GM23248 (cell line): Measurements from ENCODE around the gene NHSL2.

Source experiments
- EZH2 ChIP-seq: fragments of 200-600 bp; sonication (generic); IDR thresholded peaks from 2 replicates; pipeline ENCODE4 v1.6.1; 2018; ENCODE audit warnings: antibody characterized with exemption, mild to moderate bottlenecking; ENCODE audit not compliant: insufficient read depth, poor library complexity, severe bottlenecking
- EZH2phosphoT487 ChIP-seq: fragments of 200-600 bp; sonication (generic); IDR thresholded peaks from 2 replicates; pipeline ENCODE4 v1.6.1; 2018; ENCODE audit warnings: antibody characterized with exemption, moderate library complexity, mild to moderate bottlenecking, low read depth; ENCODE audit not compliant: insufficient read depth

- no peak for TF ChIP-seq EZH2
- TF ChIP-seq EZH2phosphoT487, result no peak
These were observed 82.1 kb downstream of the NHSL2 start for GRCh38 chrX:71992711-71993110.
